PFSK-1 (cell line): ENCODE measurements around the gene DAPK1.

ENCODE experiments used
- FOXP2 ChIP-seq: optimal IDR thresholded peaks from 2 replicates; pipeline ENCODE3; 2011; ENCODE audit warnings: borderline replicate concordance, control low read depth, inconsistent platforms; ENCODE audit not compliant: insufficient read depth; ENCODE audit errors: extremely low read length, extremely low read depth
- POLR2AphosphoS5 ChIP-seq: IDR thresholded peaks from 2 replicates; pipeline ENCODE4 v1.6.1; 2012; ENCODE audit warnings: low read depth, mild to moderate bottlenecking, control low read depth, low read length, moderate library complexity
- REST ChIP-seq, 2 experiments: IDR thresholded peaks; 2 replicates each; pipeline versions ENCODE4 v1.6.1 to v1.8.0; 2011 to 2012; ENCODE audit warnings: low read depth in 2 of 2, low read length in 2 of 2, control low read depth in 1 of 2, inconsistent platforms in 1 of 2, mild to moderate bottlenecking in 1 of 2, moderate library complexity in 1 of 2; ENCODE audit not compliant: insufficient read depth in 1 of 2
- SIN3A ChIP-seq: IDR thresholded peaks from 2 replicates; pipeline ENCODE4 v1.6.1; 2012; ENCODE audit warnings: mild to moderate bottlenecking, low read length, moderate library complexity, borderline replicate concordance; ENCODE audit not compliant: insufficient read depth
- TAF1 ChIP-seq: IDR thresholded peaks from 2 replicates; pipeline ENCODE4 v1.6.1; 2012; ENCODE audit warnings: low read length, control low read depth, borderline replicate concordance; ENCODE audit not compliant: insufficient read depth

Gene DAPK1

GRCh38 chr9:87492642-87493041 lies 5.0 kb upstream of the DAPK1 start:
- TF ChIP-seq FOXP2 (no peak), REST (IDR thresholded peaks at IDR 0.05; ENCODE audit: insufficient read depth in 1 of 2, low read depth in 2 of 2, low read length in 2 of 2) (no peak), POLR2AphosphoS5 (no peak), TAF1 (no peak), SIN3A (no peak)

DNA sequence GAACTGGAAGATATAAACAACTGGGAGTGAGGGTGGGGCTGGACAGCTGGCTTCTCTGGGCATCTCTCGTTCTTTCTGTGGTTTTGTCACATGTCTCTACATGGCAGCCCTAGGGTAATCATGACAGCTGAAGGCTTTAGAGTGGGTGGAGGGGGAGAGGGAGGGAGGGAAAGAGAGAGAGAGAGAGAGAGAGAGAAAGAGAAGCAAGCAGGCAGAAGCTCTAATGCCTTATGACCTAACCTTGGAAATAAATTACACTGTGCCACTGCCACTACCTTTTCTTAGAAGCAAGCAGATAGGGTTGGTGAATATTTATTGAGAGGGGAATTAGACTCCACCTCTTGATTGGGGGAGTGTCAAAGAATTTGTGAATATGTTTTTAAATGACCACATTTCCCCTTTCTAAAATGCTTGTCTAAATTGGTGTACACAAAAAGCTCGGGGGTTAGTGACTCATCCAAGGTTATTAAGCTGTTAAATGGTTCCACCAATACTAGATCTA lies 2.6 kb upstream of the DAPK1 start:
- TF ChIP-seq REST (IDR thresholded peaks at IDR 0.05; ENCODE audit: insufficient read depth in 1 of 2, low read depth in 2 of 2, low read length in 2 of 2) (no peak), FOXP2 (no peak), TAF1 (no peak), SIN3A (no peak), POLR2AphosphoS5 (no peak)

DNA sequence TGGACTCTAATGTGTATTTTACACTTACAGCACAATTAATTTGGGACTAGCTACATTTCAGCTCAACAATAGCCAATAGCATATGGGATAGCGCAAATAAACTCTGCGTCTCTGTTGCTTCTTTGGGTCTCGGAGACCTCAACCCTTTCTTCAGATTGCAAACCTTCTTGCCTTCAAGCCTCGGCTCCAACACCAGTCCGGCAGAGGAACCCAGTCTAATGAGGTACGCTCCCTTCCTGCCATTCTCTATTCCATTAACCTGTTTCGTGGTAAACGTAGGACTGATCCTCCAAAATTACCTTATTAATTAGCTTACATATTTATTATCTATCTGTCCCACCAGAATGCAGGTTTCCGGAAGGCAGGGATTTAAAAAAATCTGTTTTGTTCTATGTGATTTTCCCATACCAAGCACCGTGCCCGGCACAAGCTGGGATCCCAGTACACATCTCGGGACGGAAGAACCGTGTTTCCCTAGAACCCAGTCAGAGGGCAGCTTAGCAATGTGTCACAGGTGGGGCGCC lies 525 bp upstream of the DAPK1 start:
- no peak for TF ChIP-seq FOXP2
- no peak for TF ChIP-seq SIN3A
- TF ChIP-seq TAF1, result no peak
- TF ChIP-seq REST (IDR thresholded peaks at IDR 0.05; ENCODE audit: insufficient read depth in 1 of 2, low read depth in 2 of 2, low read length in 2 of 2), result no peak
- TF ChIP-seq POLR2AphosphoS5, result no peak

DNA sequence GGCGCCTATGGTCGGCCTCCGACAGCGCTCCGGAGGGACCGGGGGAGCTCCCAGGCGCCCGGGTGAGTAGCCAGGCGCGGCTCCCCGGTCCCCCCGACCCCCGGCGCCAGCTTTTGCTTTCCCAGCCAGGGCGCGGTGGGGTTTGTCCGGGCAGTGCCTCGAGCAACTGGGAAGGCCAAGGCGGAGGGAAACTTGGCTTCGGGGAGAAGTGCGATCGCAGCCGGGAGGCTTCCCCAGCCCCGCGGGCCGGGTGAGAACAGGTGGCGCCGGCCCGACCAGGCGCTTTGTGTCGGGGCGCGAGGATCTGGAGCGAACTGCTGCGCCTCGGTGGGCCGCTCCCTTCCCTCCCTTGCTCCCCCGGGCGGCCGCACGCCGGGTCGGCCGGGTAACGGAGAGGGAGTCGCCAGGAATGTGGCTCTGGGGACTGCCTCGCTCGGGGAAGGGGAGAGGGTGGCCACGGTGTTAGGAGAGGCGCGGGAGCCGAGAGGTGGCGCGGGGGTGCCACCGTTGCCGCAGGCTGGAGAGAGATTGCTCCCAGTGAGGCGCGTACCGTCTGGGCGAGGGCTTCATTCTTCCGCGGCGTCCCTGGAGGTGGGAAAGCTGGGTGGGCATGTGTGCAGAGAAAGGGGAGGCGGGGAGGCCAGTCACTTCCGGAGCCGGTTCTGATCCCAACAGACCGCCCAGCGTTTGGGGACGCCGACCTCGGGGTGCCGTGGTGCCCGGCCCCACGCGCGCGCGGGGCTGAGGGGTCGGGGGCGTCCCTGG lies 561 bp downstream of the DAPK1 start:
- TF ChIP-seq TAF1, result no peak
- TF ChIP-seq FOXP2, result no peak
- TF ChIP-seq POLR2AphosphoS5, result no peak
- TF ChIP-seq SIN3A, result no peak
- TF ChIP-seq REST (IDR thresholded peaks at IDR 0.05; ENCODE audit: insufficient read depth in 1 of 2, low read depth in 2 of 2, low read length in 2 of 2), result no peak
